Ishikawa (cell line): Measurements from ENCODE around the gene ZNF48.

Experiments used
- CEBPB ChIP-seq: IDR thresholded peaks from 2 replicates; pipeline ENCODE4 v1.6.1; 2012
- CREB1 ChIP-seq: IDR thresholded peaks from 2 replicates; pipeline ENCODE4 v1.6.1; 2012; ENCODE audit warnings: low read depth
- EGR1 ChIP-seq: IDR thresholded peaks from 2 replicates; pipeline ENCODE4 v1.6.1; 2012
- EP300 ChIP-seq: IDR thresholded peaks from 2 replicates; pipeline ENCODE4 v1.6.1; 2012; ENCODE audit warnings: borderline replicate concordance
- FOXM1 ChIP-seq: IDR thresholded peaks from 2 replicates; pipeline ENCODE4 v1.6.1; 2012; ENCODE audit warnings: low read depth, borderline replicate concordance
- MAX ChIP-seq: IDR thresholded peaks from 2 replicates; pipeline ENCODE4 v1.6.1; 2012
- NFIC ChIP-seq: IDR thresholded peaks from 2 replicates; pipeline ENCODE4 v1.6.1; 2012
- RAD21 ChIP-seq: IDR thresholded peaks from 2 replicates; pipeline ENCODE4 v1.6.1; 2012; ENCODE audit warnings: low read depth
- TAF1 ChIP-seq: IDR thresholded peaks from 2 replicates; pipeline ENCODE4 v1.6.1; 2012; ENCODE audit warnings: low read depth, mild to moderate bottlenecking
- TCF12 ChIP-seq: IDR thresholded peaks from 2 replicates; pipeline ENCODE4 v1.6.1; 2012; ENCODE audit warnings: low read depth
- TEAD4 ChIP-seq: IDR thresholded peaks from 2 replicates; pipeline ENCODE4 v1.6.1; 2012
- USF1 ChIP-seq: IDR thresholded peaks from 2 replicates; pipeline ENCODE4 v1.6.1; 2012
- YY1 ChIP-seq: IDR thresholded peaks from 2 replicates; pipeline ENCODE4 v1.6.1; 2012; ENCODE audit warnings: low read depth
- ZBTB7A ChIP-seq: IDR thresholded peaks from 2 replicates; pipeline ENCODE4 v1.6.1; 2012; ENCODE audit warnings: low read depth
- TF ChIP-seq, protein P1 (sequence below): IDR thresholded peaks from 2 replicates; pipeline ENCODE4 v1.6.1; 2012; ENCODE audit warnings: low read depth, mild to moderate bottlenecking

ZNF48 gene

GRCh38 chr16:30407804-30408534 lies 12.7 kb downstream of the ZNF48 start:
- TF ChIP-seq USF1, result no peak; the same call in 1 of the 2 replicates
- no peak for TF ChIP-seq MAX
- no peak for TF ChIP-seq EP300
- TF ChIP-seq CREB1, result no peak
- no peak for TF ChIP-seq RAD21
- no peak for TF ChIP-seq FOXM1
- no peak for TF ChIP-seq YY1
- TF ChIP-seq, protein P1, sequence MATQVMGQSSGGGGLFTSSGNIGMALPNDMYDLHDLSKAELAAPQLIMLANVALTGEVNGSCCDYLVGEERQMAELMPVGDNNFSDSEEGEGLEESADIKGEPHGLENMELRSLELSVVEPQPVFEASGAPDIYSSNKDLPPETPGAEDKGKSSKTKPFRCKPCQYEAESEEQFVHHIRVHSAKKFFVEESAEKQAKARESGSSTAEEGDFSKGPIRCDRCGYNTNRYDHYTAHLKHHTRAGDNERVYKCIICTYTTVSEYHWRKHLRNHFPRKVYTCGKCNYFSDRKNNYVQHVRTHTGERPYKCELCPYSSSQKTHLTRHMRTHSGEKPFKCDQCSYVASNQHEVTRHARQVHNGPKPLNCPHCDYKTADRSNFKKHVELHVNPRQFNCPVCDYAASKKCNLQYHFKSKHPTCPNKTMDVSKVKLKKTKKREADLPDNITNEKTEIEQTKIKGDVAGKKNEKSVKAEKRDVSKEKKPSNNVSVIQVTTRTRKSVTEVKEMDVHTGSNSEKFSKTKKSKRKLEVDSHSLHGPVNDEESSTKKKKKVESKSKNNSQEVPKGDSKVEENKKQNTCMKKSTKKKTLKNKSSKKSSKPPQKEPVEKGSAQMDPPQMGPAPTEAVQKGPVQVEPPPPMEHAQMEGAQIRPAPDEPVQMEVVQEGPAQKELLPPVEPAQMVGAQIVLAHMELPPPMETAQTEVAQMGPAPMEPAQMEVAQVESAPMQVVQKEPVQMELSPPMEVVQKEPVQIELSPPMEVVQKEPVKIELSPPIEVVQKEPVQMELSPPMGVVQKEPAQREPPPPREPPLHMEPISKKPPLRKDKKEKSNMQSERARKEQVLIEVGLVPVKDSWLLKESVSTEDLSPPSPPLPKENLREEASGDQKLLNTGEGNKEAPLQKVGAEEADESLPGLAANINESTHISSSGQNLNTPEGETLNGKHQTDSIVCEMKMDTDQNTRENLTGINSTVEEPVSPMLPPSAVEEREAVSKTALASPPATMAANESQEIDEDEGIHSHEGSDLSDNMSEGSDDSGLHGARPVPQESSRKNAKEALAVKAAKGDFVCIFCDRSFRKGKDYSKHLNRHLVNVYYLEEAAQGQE, result no peak
- TF ChIP-seq TAF1, result no peak
- TF ChIP-seq TCF12, result no peak
- TF ChIP-seq TEAD4, result no peak
- TF ChIP-seq EGR1, result no peak
- TF ChIP-seq ZBTB7A, result no peak
- TF ChIP-seq NFIC, result no peak
- no peak for TF ChIP-seq CEBPB

GRCh38 chr16:30409125-30410060 lies 14.2 kb downstream of the ZNF48 start:
- no peak for TF ChIP-seq EP300
- peak; percentile 91 for TF ChIP-seq RAD21

DNA sequence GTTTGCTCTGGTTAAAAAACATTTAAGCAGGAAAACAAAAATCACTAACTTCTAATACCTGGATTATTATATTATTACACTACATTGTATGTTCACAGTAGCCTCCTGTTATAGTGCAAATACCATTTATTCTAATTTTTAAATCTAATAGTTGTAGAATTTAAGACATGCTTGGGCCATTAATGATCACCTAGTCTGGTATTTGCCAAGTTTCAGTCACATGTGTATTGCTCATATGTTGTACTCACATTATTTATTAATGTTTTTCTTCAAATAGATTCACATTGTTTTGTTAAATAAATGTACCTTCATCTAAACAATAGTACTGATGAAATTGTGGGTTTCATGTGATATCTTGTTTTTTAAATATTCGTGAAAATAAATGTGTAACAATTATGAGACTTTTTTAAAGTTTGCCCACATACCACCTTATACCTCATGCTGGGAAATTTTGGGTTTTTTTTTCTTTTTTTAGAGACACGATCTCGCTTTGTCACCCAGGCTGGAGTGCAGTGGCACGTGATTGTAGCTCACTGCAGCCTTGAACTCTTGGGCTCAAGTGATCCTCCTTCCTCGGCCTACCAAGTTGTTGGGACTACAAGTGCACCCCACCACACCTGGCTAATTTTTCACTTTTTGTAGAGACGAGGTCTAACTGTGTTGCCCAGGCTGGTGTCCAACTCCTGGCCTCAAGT lies 18.0 kb downstream of the ZNF48 start:
- TF ChIP-seq YY1 (no peak), EGR1 (no peak), TAF1 (no peak), MAX (no peak), EP300 (no peak), RAD21 (no peak), ZBTB7A (no peak)

DNA sequence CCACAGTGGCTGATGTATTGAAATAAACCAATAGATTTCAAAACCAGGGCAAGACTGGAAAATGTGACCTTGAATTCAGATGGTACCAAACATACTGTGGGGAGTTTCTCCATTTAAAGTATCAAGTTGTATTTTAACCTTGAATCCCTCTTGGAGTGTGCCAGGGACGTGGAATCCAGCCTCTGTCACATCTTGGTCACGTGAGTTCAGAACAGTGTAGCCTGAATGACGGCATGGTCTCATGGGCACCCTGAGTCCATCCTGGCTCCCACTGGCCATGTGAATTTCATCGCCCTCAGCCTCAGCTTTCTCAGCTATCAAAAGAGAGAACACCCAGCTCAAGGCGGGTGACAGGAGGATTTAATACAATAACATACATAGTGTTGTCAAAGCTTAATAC lies 18.9 kb downstream of the ZNF48 start:
- TF ChIP-seq MAX, result no peak
- no peak for TF ChIP-seq EP300
- TF ChIP-seq USF1, result no peak
- TF ChIP-seq, protein P1, result no peak
- TF ChIP-seq TCF12, result no peak
- TF ChIP-seq ZBTB7A, result no peak

DNA sequence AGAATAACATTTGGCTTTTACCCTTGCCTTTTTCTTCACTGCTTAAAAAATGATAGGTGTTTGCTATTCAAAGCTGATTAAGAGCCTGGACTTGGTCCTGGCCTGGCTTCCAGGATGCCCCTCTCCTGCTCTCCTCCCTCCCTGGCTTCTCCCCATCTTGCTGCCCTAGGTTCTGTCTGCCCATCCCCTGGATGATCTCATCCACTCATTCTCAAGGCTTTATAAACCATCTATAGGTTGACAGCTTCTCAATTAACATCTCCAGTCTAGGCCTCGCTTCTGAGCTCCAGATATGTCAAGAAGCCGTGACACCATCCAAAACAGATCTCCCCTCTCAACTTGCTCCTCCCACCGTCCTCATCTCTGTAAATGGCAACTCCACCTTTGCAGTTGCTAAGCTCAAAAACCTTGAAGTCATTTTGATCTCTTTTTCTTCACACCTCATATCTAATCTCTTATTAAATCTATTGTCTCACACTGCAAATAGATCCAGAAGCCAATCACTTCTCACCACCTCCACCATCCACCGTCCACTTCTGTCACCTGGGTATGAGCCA lies 20.9 kb downstream of the ZNF48 start:
- TF ChIP-seq EP300 (no peak), MAX (no peak), YY1 (no peak), FOXM1 (no peak), TEAD4 (no peak), EGR1 (no peak), TCF12 (no peak), ZBTB7A (no peak), USF1 (no peak), TAF1 (no peak), CEBPB (no peak), NFIC (no peak), RAD21 (no peak)
- TF ChIP-seq, protein P1, result no peak
